Heart right ventricle (tissue), 16 donors: ENCODE results near the gene PNO1. TPM values are rescaled to one million over a fixed set of nuclear protein-coding genes. Genes with fewer than 3 reads are reported as not detected.
"Not testable (repeated sequence)": the region's sequence is repeated elsewhere in the genome, so short reads cannot be mapped to it uniquely, and the experiment has no call there.

Experiments
- ATAC-seq, 8 donors: fragments of 200-7000 bp; cut with Tn5 transposase; one replicate each; pipeline ENCODE4 v1.9.1; 2020; ENCODE audit warnings: mild to moderate bottlenecking in 8 of 8, moderate library complexity in 8 of 8, moderate number of reproducible peaks in 1 of 8
- DNase-seq, 2 donors: peaks; one replicate each; pipeline ENCODE4 v3.0.0-alpha.2; 2020
- H3K27ac ChIP-seq, 10 donors: fragments of 200-600 bp; sonication (generic) in 2 of 10; one replicate each; pipeline versions ENCODE4 v1.5.0 to v1.8.0; 2020 to 2022; ENCODE audit warnings: mild to moderate bottlenecking in 3 of 10
- H3K27me3 ChIP-seq, 7 donors: fragments of 200-600 bp; one replicate each; pipeline ENCODE4 v1.8.0; 2021 to 2022; ENCODE audit warnings: mild to moderate bottlenecking in 2 of 7
- H3K36me3 ChIP-seq, 9 donors: fragments of 200-600 bp; sonication (generic) in 1 of 9; one replicate each; pipeline versions ENCODE4 v1.5.0 to v1.8.0; 2020 to 2022; ENCODE audit warnings: mild to moderate bottlenecking in 2 of 9
- H3K4me1 ChIP-seq, 9 donors: fragments of 200-600 bp; sonication (generic) in 1 of 9; one replicate each; pipeline versions ENCODE4 v1.5.0 to v1.8.0; 2020 to 2022; ENCODE audit warnings: mild to moderate bottlenecking in 4 of 9
- H3K4me3 ChIP-seq, 10 donors: fragments of 200-600 bp; sonication (generic) in 2 of 10; one replicate each; pipeline versions ENCODE4 v1.5.0 to v1.8.0; 2020 to 2022; ENCODE audit warnings: mild to moderate bottlenecking in 7 of 10, moderate library complexity in 2 of 10
- H3K9me3 ChIP-seq, 11 donors: fragments of 200-600 bp in 10 of 11; sonication (generic) in 2 of 11; one replicate each; pipeline versions ENCODE4 v1.5.0 to v1.8.0; 2013 to 2022; ENCODE audit warnings: mild to moderate bottlenecking in 2 of 11, control low read depth in 1 of 11, moderate library complexity in 1 of 11
- CTCF ChIP-seq, 9 donors: fragments of 200-600 bp; sonication (generic) in 2 of 9; IDR thresholded peaks; one replicate each; pipeline versions ENCODE4 v1.5.0 to v1.8.0; 2021 to 2022; ENCODE audit warnings: antibody characterized with exemption in 9 of 9, mild to moderate bottlenecking in 5 of 9, moderate library complexity in 1 of 9
- WGBS, 2 donors: extraction: QIAGEN DNeasy Blood & Tissue Kit; methylation state at CpG; one replicate each; pipeline ENCODE4 v1.1.7; 2013; ENCODE audit warnings: inconsistent platforms in 1 of 2; 5-methylcytosine and 5-hydroxymethylcytosine counted together
- intact Hi-C, 10 donors: fragments of 100-400 bp; cut with DNase I; formaldehyde crosslinking; loops; one replicate each; pipeline versions ENCODE4 v1.11.1 to v1.14.2; 2022
- polyA plus RNA-seq, 2 donors: library from polyadenylated mRNA; stranded (reverse); fragments of 200-250 nt; gene quantifications; one replicate each; pipeline ENCODE4 v1.2.3, GENCODE V29; 2013
- total RNA-seq, 10 donors: library from RNA; stranded (reverse); fragmentation: NEBNext Ultra II Directional in 3 of 10; extraction: Animal tissue kit (Norgen Biotek cat#: 25700) in 3 of 10; gene quantifications; one replicate each; pipeline versions ENCODE4 v1.2.1 to v1.2.4, GENCODE V29; 2021 to 2023
- donor health status: Arrhythmogenic right ventricular cardiomyopathy.
- donor health status: ischemic (EF 13 %, LVEDD 7.1; RV severe dilation, severe dysfunction).
- donor health status: healthy with polysubstance abuse.
- donor health status: DM: no; HTN: yes; CAD: no.
- donor health status: DM: no; HTN: no; CAD: no.
- donor health status: ischemic (EF 25% LVEDD 6.9; RV normal size, moderate dysfunction).
- donor health status: ischemic (EF 25% LVEDD 5.7; RV mildly dilated, moderate dysfunction).
- donor health status: healthy.
- donor health status: DM: yes; HTN: yes; CAD: no.
- donor health status: Ischemic cardiomyopathy.
- donor health status: ischemic (EF 35%, LVEDD 5.7; RV mildly dilated, moderate dysfunction).
- donor health status: nonischemic (EF 11% LVEDD 7.7; RV severe dilation, severe dysfunction).
- donor health status: DM: yes; HTN: yes; CAD: no.
- donor health status: PGD.
- donor health status: ischemic (EF 29% LVEDD 5.4; RV normal size, mild dysfunction).
- donor health status: nonischemic (EF 23%, LVEDD 6.1; RV moderate dilation, normal function).

The PNO1 gene
- total and polyA plus RNA-seq, 12 donors = 4.4 to 13.5 (median 8.6) TPM

- WGBS, 2 donors = 90 to 91% methylated on average over 8 of the region's 8 CpGs
- ATAC-seq (no peak), DNase-seq (no peak)
- H3K36me3 ChIP-seq = peaks cover 0 to 97% (median 9%) of the 10 kb centered on the region in 9 donors
- H3K4me3 ChIP-seq = no peak overlapping the region
- no peaks in the 10 kb centered on the region for H3K9me3 ChIP-seq
- no peak overlapping the region for H3K27ac ChIP-seq
- no peak for TF ChIP-seq CTCF (IDR thresholded peaks at IDR 0.05)
- H3K27me3 ChIP-seq = no peaks in the 10 kb centered on the region
- peaks cover 0 to 17% (median 0%) of the 10 kb centered on the region in 9 donors for H3K4me1 ChIP-seq
- intact Hi-C loops = no loop called here
These were observed 15.5 kb downstream of the PNO1 start for GRCh38 chr2:68172990-68173700.

- ATAC-seq, H3K4me3 ChIP-seq, DNase-seq, intact Hi-C loops, H3K27ac ChIP-seq, H3K27me3 ChIP-seq, H3K9me3 ChIP-seq: not testable (repeated sequence)
- WGBS, 2 donors = 97 to 98% methylated on average over 4 of the region's 4 CpGs
- H3K4me1 ChIP-seq = peaks cover 0 to 17% (median 0%) of the 10 kb centered on the region in 9 donors
- peaks cover 0 to 97% (median 9%) of the 10 kb centered on the region in 9 donors for H3K36me3 ChIP-seq
These were observed 17.5 kb downstream of the PNO1 start for GRCh38 chr2:68175210-68175609.

- WGBS, 2 donors = 76 to 79% methylated on average over 7 of the region's 7 CpGs
- ATAC-seq (no peak), DNase-seq (no peak)
- Histone ChIP-seq H3K36me3 (peaks cover 0 to 98% (median 14%) of the 10 kb centered on the region in 9 donors), H3K4me3 (no peak overlapping the region), H3K27ac (no peak overlapping the region), H3K9me3 (no peaks in the 10 kb centered on the region), H3K4me1 (peaks cover 0 to 17% (median 0%) of the 10 kb centered on the region in 9 donors), H3K27me3 (no peaks in the 10 kb centered on the region)
- intact Hi-C loops = no loop called here
- no peak for TF ChIP-seq CTCF (IDR thresholded peaks at IDR 0.05)
These were observed 19.0 kb downstream of the PNO1 start for GRCh38 chr2:68176657-68177056.

GRCh38 chr2:68177541-68177940 is 19.9 kb downstream of the PNO1 start:
- Histone ChIP-seq H3K4me1 (peaks cover 0 to 12% (median 0%) of the 10 kb centered on the region in 9 donors), H3K27ac (no peak overlapping the region), H3K4me3 (no peak overlapping the region), H3K36me3 (peaks cover 0 to 97% (median 14%) of the 10 kb centered on the region in 9 donors), H3K9me3 (no peaks in the 10 kb centered on the region), H3K27me3 (no peaks in the 10 kb centered on the region)
- TF ChIP-seq CTCF (IDR thresholded peaks at IDR 0.05) = no peak
- 46 to 70% methylated on average over 2 of the region's 2 CpGs for WGBS, 2 donors
- ATAC-seq = no peak
- intact Hi-C loops = no loop called here
- DNase-seq = no peak

- Histone ChIP-seq H3K27ac (no peak overlapping the region), H3K9me3 (no peaks in the 10 kb centered on the region), H3K4me1 (peaks cover 0 to 3% (median 0%) of the 10 kb centered on the region in 9 donors), H3K36me3 (peaks cover 0 to 98% (median 18%) of the 10 kb centered on the region in 9 donors), H3K4me3 (no peak overlapping the region), H3K27me3 (no peaks in the 10 kb centered on the region)
- ATAC-seq (peak in 1 of 8 donors; percentile 13), DNase-seq (no peak)
- 96 to 97% methylated on average over 3 of the region's 3 CpGs for WGBS, 2 donors
- intact Hi-C loops = no loop called here
- no peak for TF ChIP-seq CTCF (IDR thresholded peaks at IDR 0.05)
These were observed 20.7 kb downstream of the PNO1 start for GRCh38 chr2:68178432-68178831.
